GM18873 (cell line): ENCODE measurements around the gene GALNT6.

Experiments
- ATAC-seq: cut with Tn5 transposase; IDR thresholded peaks from one replicate; pipeline ENCODE4 v1.9.1; 2021; ENCODE audit warnings: mild to moderate bottlenecking, moderate library complexity, moderate number of reproducible peaks; ENCODE audit not compliant: unreplicated experiment, low FRiP score

GALNT6 gene

DNA sequence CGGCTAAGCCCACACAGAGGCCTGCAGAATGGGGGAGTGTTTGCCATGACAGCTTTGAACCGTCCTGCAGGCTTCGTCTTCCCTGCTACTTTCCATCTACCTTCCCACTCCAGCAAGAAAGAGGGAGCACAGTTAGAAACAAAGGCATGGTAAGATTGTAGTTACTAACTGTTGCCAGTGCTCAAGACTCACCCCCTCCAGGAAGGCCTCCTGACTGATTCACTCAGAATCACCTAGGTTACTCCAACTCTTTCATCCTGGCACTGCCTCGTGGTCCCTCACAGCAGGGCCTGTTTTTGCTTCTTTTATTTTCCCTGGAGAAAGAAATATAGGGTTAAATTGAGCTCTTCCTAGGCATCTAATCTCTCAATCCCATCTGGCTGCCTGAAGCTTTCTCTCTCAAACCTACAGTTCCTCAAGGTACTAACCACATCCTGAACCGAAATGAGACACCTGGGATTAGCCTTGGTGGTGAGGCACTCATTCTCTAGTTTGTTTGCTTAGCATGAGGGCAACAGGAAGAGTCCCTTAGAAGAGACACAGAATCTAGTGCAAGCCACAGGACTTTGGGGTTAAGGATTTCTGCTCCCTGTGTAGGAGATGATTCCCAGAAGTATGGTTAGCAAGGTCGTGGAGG lies 7.8 kb downstream of the GALNT6 start:
- ATAC-seq = no peak

DNA sequence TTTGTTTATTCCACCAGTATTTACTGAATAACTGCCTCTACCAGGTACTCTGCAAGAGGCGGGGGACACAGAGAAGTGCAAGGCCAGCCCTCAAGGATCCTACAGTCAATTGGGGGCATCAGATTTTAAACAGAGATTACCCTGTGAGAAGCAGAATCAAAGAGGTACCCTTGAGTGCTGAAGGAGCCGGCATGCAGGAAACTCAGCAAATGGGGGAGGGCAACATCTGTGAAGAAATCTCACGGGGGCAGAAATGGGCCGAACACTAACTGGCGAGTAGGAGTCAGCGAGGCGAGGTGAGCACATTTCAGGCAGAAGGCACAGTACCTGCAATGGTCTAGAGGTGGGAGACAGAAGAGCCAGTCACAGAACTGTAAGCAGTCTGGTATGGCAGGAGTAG lies 9.0 kb downstream of the GALNT6 start:
- ATAC-seq = no peak

DNA sequence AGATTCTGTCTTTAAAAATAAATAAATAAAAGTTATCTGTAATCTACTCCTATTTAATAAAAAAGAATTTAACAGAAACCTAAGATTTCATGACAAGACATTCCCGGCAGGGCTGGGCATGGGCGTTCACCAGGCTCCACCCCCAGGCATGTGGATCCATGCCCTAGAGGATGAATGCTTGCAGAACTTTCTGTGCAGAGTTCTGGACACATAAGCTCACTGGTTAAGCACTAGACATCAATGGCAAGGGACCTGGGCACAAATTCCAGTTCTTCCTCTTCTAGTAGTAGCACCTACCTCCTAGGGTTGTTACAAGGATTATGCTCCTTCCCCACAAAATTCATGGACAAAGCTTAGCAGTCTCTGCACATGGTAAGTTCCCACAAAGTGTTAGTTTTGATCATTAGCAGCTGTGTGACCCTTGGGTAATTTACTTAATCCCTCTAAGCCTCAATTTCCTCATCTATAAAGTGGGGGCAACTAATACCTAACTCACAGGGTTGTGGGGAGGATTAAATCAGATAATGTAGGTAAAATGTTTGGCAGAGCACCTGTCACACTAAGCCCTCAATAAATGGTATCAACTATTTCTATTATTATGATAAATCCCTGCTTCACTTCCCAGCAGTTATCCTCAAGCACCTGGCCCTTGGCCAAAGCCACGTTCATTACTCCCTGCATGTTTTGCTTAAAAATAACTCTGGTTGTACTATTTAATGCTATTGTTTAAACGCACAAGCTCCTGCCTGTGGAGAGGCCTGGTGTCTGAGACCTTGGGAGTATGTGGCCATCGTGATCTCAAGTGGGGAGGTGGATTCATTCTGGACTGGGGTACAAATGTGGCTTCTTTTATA lies 9.8 kb downstream of the GALNT6 start:
- no peak for ATAC-seq

DNA sequence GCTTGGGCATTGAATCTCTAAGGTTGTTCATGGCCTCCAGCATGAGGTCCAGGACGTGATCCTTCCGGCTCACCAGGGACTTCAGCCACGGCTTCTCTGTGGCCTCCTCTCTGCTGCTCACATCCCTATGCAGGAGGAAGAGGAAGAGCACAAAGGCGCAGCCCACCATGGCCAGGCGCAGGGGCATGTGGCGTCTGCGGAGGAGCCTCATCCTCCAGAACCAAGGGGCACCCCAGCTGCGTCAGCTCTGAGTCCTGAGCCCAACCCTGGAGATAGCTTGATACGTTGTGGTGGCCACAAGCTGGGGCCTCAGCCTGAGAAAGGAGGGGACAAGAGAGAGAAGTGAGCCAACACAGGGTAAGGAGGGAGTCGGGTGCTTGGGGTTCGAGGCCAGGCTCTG lies 11.6 kb downstream of the GALNT6 start:
- ATAC-seq = no peak

DNA sequence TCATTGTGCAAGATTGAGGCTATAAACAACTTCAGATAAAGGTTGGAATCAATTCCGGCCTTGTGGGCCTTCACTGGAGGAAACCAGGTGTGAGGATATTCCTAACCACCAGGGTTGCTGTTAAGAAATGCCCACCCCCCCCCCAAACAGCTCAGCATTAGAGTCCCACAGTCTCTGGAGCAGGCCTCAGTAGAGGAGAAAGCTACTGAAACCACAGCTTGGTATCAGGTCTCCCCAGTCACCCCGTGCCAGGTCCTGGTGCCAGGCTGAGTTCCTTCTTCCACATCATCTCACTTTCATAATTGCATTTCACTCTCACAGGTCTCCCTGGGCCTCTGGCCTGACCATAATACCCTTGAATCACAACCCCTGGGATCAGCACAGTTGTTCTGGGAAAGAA lies 12.5 kb downstream of the GALNT6 start:
- no peak for ATAC-seq

DNA sequence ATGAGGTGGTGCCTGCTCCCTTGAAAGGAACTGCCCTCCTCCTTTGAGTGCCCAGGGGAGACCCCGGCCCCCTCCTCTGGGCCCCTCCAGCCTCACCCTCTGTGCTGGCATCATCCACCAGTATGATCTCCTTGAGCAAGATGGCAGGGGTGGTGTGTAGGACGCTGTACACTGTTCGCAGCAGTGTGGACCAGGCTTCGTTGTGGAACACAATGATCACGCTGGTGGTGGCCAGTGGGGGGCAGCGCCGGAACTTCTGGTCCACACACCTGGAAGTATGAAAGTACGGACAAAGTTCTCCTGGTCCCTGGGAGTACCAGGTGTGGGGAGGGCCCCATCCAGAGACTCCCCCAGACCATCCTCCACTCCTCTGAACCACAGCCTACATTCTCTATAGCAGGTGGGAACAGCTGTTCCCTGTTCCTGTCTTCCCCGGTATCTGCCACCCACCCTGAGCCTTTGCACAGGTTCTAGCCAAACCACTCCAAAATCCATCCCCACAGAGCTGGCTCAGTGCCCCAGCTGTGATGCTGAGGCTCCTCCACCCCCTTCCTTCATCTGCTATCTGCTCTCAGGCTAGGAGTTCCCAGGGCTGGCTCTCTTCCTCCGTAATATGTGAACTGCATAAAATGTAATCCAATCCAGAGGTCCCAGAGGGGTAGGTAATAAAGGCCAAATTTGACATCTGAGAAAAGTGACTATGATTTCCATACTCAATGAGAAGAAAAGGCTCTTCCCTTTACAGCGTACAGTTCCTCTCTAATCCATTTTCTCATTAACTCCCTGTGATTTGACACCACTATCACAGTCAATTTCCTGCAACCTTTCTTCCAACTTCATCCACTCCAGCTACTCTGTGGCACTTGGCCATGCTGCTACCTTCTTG lies 13.9 kb downstream of the GALNT6 start:
- no peak for ATAC-seq

DNA sequence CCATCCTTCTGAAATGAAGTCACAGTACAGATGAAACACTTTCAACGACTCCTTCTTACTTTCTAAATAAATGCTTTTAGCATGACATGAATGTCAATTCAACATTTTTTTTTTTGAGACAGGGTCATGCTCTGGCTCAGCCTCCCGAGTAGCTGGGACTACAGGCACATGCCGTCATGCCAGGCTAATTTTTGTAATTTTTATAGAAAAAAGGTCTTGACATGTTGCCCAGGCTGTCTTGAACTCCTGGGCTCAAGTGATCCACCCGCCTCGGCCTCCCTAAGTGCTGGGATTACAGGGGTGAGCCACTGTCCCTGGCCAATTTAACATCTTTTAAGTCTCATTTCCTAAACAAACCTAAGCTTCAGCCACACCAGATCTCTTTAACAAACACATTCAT lies 16.4 kb downstream of the GALNT6 start:
- no peak for ATAC-seq

DNA sequence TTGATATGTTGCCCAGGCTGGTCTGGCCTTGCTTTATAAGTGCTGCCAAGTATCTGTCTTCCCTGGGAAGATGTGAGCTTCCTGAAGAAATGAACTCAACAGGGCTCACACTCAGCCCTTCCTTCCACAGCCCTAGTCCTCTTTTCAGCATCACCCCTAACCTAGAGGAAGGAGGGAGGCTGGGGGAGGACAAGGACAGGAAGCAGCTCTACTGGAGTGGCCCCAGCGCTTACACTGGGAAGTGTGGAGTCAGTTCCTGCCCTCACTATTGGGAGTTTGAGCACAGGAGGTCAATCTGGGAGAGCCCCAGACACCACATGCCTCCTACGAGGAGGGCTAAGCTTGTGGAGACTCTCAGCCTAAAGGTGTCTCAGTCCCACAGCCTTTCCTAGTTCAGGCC lies 16.8 kb downstream of the GALNT6 start:
- ATAC-seq = no peak

DNA sequence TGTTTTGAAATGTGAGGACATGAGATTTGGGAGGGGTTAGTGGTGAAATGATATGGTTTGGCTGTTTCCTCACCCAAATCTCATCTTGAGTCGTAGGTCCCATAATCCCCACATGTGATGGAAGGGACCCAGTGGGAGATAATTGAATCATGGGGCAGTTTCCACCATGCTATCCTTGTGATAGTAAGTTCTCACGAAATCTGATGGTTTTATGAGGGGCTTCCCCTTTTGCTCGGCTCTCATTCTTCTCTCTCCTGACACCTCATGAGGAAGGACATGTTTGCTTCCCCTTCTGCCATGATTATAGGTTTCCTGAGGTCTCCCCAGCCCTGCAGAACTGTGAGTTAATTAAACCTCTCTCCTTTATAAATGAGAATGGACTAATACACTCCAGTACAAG lies 18.0 kb downstream of the GALNT6 start:
- ATAC-seq = no peak

DNA sequence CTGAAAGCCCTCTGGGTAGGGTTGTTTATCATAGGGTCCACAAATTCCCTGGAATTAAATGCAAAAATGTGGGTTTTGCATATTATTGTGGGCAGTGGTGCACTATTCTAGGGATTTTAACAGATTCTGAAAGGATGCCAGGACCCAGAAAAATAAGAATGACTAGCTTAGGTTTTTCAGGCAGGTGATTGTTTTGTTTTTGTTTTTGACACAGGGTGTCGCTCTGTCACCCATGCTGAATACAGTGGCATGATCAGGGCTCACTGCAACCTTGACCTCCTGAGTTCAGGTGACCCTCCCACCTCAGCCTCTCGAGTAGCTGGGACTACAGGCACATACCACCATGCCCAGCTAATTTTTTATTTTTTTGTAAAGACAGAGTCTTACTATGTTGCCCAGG lies 19.2 kb downstream of the GALNT6 start:
- ATAC-seq = no peak

DNA sequence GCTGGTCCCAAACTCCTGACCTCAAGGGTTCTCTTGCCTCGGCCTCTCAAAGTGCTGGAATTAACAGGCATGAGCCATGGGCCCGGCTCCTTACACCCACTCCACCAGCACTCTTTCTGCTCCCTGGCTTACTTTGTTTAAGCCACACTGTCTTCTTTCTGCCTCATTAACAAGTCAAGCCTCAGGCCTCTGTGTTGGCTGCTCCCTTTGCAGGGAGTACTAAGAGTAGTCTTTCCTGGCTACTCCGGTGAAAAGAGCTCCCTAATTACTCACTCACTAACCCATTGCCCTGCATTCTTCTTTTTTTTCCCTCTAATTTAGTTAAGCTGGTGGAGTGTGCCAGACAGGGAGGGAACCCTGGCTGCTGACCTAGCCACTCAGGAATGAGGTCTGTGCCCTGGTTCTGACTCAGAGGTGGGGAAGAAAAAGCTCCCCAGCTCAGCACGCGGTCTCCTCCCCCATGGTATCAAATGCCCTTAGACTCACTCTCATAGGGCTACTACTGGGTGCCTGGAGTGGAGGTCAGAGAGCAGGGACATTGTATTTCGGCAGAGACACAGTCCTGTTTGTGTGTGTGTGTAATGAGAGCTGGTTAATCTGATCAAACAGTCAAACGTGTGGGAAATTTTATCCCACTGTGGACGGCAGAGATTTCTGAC lies 19.8 kb downstream of the GALNT6 start:
- no peak for ATAC-seq

DNA sequence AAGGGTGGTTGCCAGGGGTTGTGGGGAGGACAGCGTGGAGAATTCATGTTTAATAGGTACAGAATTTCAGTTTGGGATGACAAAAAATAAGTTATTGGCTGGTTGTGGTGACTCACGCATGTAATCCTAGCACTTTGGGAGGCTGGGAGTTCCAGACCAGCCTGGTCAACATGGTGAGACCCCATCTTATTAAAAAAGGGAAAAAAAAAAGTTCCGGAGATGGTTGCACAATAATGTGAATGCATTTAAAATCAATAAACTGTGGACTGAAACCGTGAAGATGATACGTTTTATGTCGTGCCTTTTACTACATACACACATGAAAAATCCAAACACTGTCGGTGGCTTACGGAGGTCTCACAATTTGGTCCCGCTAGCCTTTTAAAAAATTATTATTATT lies 20.5 kb downstream of the GALNT6 start:
- no peak for ATAC-seq

DNA sequence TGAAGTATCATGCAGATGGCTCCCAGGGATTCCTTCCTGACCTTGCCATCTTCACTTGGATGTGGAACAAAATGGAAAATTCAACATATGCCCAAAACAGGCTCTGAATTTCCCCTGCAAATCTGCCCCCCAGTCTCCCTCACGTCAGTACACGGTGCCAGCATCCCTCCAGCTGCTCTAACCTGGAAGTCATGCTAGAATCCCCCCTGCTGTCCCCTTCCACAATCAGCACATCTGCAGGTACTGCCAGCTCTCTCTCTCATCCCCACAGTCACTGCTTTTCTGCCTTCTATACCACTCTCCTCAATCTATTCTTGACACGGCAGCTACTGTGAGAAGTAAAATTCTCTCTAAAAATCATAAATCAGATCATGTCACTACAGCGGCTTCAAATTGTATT lies 21.6 kb downstream of the GALNT6 start:
- ATAC-seq = no peak

DNA sequence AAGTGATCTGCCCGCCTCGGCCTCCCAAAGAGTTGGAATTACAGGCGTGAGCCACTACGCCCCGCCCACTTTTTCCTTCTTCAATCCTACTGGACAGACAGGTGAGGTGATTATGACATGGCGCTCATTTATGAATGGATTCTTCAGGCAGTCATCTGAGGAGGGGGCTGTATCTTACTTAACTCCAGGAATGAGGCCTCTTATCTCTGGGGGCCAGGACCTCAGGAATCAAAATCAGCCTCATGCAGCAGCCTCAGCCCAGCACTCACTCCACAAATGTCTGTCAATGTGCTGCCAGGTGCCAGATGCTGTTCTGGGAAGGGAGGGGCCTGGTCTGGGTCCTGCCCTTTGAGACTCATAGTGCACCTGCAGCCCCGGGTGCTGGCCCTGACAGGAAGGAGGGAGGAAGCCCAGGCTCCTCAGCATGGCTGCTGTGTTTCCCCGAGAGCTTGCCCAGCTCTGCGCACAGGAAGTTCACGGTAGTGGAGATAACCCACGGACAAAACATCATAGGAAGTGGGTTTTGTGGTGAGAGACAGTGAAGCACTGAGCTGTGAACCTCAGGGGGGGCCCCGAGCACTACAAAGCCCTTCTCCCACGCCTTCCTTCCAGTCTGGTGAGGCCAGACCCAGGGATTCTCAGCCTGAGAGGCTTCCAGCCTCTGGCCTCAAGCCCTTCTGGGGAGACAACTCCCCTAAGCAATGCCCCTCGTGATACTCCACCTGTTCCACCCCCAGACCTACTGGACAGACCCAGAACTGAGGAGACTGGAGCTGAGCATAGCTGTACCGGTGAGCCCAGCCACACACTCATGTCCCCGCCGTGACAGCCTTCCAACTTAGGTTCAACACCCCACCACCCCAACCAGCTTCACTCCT lies 22.3 kb downstream of the GALNT6 start:
- peak; percentile 97 for ATAC-seq

DNA sequence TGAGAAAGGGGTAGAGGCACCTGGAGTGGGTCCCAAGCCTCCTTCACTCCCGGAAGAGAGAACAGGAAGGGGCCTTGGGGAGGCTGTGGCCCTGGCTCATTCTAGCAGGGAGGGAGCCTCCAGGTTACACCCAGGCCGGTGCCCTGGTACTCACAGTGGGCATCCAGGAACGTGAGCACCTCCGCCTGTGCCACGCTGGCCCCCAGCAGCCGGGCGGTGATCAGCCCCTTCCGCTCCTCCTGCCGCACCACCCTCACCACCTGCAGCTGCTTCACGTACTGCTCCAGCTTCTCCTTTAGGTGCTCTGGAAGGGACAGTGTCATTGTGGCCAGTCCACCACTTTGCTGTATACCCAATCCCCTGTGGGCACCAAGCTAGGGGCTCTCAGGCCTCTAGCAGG lies 25.9 kb downstream of the GALNT6 start:
- no peak for ATAC-seq

DNA sequence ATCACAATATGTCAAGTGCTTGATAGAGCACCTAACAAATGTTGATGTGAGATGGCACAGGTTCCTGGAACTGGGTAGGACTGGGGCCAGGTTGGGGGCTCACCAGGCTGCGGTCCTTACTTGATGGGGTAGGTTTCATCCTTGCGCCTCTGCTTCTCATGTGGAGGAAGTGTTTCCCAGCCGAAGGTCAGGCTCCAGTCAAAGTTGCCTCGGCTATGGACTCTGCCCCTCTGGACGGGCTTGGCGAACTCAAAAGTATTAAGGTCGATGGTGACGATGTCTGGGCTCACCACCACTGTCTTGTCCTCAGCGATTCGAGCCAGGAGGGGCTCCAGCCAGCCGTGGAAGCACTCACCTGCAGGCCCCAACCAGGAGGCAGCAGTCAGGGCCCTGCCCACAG lies 27.2 kb downstream of the GALNT6 start:
- no peak for ATAC-seq

DNA sequence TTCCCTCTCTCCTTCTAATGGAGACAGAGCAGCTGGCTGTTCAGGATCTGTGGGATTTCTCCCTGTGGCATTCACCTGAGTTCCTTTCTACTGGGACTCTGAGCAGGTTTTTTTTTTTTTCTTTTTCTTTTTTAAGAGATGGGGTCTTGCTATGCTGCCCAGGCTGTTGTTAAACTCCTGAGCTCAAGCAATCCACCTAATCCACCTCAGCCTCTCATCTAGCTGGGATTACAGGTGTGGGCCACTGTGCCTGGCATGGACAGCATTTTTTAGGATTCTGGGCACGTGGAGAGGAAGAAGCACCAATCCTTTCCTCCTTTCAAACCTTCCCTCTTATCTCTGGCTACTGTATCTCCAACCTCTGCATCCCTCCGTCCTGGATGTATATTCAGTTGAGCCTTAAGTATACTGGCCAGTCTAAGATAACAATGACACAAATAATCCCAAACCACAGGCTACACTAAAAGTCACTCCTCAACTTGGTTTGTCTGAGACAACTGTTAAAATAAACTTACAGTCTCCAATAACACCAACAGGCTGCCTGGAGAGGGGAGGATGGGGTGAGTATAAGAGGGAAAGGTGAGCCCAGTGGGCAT lies 28.4 kb downstream of the GALNT6 start:
- no peak for ATAC-seq

DNA sequence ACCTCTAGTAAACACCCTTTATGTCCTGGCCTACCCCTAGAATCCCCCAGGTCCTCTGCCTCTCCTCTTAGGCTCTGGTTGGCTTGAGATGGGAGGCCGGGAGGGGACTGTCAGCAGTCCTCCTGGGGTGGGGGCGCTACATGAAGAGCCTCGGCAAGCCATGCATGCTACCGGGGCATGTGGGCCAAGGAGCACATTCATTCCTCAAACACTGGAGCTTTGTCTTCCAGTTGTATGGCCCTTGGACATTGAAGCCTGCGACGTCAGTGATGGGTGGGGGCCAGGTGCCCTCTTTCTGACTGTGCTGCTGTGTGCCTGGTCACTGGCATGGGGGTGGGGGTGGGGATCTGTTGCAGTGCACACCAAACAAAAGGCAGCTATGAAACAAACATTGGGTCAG lies 28.9 kb downstream of the GALNT6 start:
- ATAC-seq = no peak
